Measurements from ENCODE around the gene PURB. TPM values are rescaled to one million over a fixed set of nuclear protein-coding genes. Genes with fewer than 3 reads are reported as not detected.
A peak's percentile ranks its signal among the peaks of the same experiment; 100 is the strongest.
"Not testable (repeated sequence)": the region's sequence is repeated elsewhere in the genome, so short reads cannot be mapped to it uniquely, and the experiment has no call there.

Gene PURB
- total RNA-seq, 1 experiment from 2014 or later: 21.3 TPM

DNA sequence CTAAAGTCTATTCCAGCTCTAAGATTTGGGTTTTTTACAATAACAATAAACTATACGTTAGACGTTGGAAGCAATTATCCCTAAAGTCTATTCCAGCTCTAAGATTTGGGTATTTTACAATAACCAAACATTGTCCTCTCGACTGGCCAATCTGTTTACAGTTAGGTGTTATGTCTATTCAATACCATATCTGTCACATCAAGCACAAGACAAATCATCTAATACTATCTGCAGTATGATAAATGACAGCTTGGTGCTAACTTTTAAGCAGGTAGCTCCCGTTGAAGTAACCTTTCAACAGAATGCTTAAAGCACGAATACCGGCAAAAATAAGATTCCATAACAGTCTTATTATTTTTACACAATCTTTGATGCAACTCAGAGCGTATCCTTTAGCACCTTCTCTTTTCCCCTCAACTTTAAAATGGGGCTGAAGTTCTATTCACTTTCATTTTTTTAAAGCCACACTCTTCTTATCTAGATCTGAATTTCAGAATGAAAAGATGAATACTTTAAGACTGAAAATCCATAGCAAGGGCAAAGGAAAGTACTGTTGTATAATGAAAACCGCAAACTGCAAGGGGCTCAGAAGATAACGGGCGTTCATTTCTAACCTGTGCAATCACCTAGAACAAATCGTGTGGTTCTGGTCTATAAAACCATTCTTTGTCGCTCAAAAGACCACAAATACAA, 38.4 kb downstream of the PURB start:
- Histone ChIP-seq H4K5ac (ENCODE audit: insufficient read length, low read depth, low read length) (no peak overlapping the region), H3K4ac (ENCODE audit: low read depth, low read length) (no peak overlapping the region), H3K79me1 (ENCODE audit: insufficient read depth, low read depth, low read length, poor library complexity, severe bottlenecking) (peaks cover 3% of the 10 kb centered on the region), H3K23ac (ENCODE audit: insufficient read length, low read depth, low read length) (no peak overlapping the region), H3K23me2 (ENCODE audit: insufficient read length, low read depth, low read length, poor library complexity, severe bottlenecking) (no peaks in the 10 kb centered on the region), H2BK15ac (ENCODE audit: low read depth, low read length) (no peak overlapping the region), H4K20me1 (ENCODE audit: control insufficient read depth, insufficient read depth, insufficient read length) (no peaks in the 10 kb centered on the region), H3K4me1 (ENCODE audit: insufficient read depth, low read length) (no peaks in the 10 kb centered on the region), H3K79me2 (ENCODE audit: insufficient read depth, low read length) (peaks cover 23% of the 10 kb centered on the region; the same call in 1 of the 2 replicates), H4K8ac (replicated peaks; ENCODE audit: insufficient read length, low read depth, low read length) (no peak overlapping the region), H3K27me3 (ENCODE audit: insufficient read depth, low read length) (no peaks in the 10 kb centered on the region), H2BK12ac (ENCODE audit: insufficient read length, low read depth, low read length) (no peak overlapping the region), H3K4me2 (ENCODE audit: insufficient read depth, insufficient read length, low read length) (peak overlapping the region; percentile 91), H2AFZ (ENCODE audit: low read length) (no peak overlapping the region), H3K9ac (ENCODE audit: extremely low read depth, insufficient read length, low read length) (peak overlapping the region; percentile 99), H3K56ac (ENCODE audit: insufficient read length, low read depth, low read length) (no peak overlapping the region), H3K9me3 (ENCODE audit: control insufficient read depth, low read depth, low read length) (no peaks in the 10 kb centered on the region), H3K18ac (ENCODE audit: insufficient read length, low read depth, low read length) (peak overlapping the region; percentile 75), H2BK5ac (ENCODE audit: insufficient read length, low read length) (peak overlapping the region; percentile 65), H3K14ac (ENCODE audit: insufficient read depth, low read length) (peak overlapping the region; percentile 90; the same call in 1 of the 2 replicates), H3T11ph (ENCODE audit: low read length) (no peak overlapping the region), H2AK5ac (ENCODE audit: insufficient read length, low read length) (no peak overlapping the region), H4K91ac (ENCODE audit: insufficient read length, low read depth, low read length) (no peak overlapping the region), H2BK120ac (ENCODE audit: low read depth, low read length, poor library complexity, severe bottlenecking) (no peak overlapping the region), H3K27ac (ENCODE audit: insufficient read length, low read depth, low read length) (peak overlapping the region; percentile 81), H2BK20ac (ENCODE audit: low read depth, low read length, poor library complexity, severe bottlenecking) (no peak overlapping the region)
- no peak for TF ChIP-seq CTCF (conservative IDR thresholded peaks at IDR 0.05)
- DNase-seq: no peak
- peak overlapping the region; percentile 97 to 99 for H3K4me3 Mint-ChIP-seq
- WGBS (ENCODE audit: extremely low coverage, insufficient read length, low lambda C conversion rate): no CpG with 5 or more reads among the region's 12 CpGs
- H3K27ac Mint-ChIP-seq: peak overlapping the region; percentile 99; a peak in 6 of 7 replicates
- H3K36me3 Mint-ChIP-seq (ENCODE audit: insufficient read depth in 1 of 3, low read depth in 3 of 3): peaks cover 6 to 12% (median 11%) of the 10 kb centered on the region in 3 experiments
- H3K27me3 Mint-ChIP-seq (ENCODE audit: low read depth): no peaks in the 10 kb centered on the region
- H3K9me3 Mint-ChIP-seq: no peaks in the 10 kb centered on the region
- H3K4me1 Mint-ChIP-seq: peaks cover 8 to 19% of the 10 kb centered on the region in 2 experiments

DNA sequence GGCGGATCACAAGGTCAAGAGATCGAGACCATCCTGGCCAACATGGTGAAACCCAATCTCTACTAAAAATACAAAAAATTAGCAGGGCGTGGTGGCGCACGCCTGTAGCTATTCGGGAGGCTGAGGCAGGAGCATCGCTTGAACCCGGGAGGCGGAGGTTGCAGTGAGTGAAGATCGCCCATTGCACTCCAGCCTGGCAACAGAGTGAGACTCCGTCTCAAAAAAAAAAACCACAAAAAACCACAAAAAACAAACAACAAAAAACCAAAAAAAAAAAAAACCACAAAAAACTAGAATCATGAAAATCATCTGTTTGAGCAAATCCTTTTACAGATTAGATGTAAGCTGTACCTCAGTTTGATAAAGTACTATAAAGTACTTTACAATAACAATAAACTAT, 38.9 kb downstream of the PURB start:
- H3K4me2 ChIP-seq (ENCODE audit: insufficient read depth, insufficient read length, low read length): peak overlapping the region; percentile 91
- H3K27ac Mint-ChIP-seq; H3K27me3 Mint-ChIP-seq (ENCODE audit: low read depth); H4K20me1 ChIP-seq (ENCODE audit: control insufficient read depth, insufficient read depth, insufficient read length); H3K4ac ChIP-seq (ENCODE audit: low read depth, low read length); H4K8ac ChIP-seq (replicated peaks; ENCODE audit: insufficient read length, low read depth, low read length); H2AK5ac ChIP-seq (ENCODE audit: insufficient read length, low read length); H4K91ac ChIP-seq (ENCODE audit: insufficient read length, low read depth, low read length); DNase-seq; H2BK5ac ChIP-seq (ENCODE audit: insufficient read length, low read length); H3K23ac ChIP-seq (ENCODE audit: insufficient read length, low read depth, low read length); H4K5ac ChIP-seq (ENCODE audit: insufficient read length, low read depth, low read length); H3K56ac ChIP-seq (ENCODE audit: insufficient read length, low read depth, low read length); H2BK120ac ChIP-seq (ENCODE audit: low read depth, low read length, poor library complexity, severe bottlenecking); H3K27ac ChIP-seq (ENCODE audit: insufficient read length, low read depth, low read length); H2BK20ac ChIP-seq (ENCODE audit: low read depth, low read length, poor library complexity, severe bottlenecking); H2BK15ac ChIP-seq (ENCODE audit: low read depth, low read length); H3T11ph ChIP-seq (ENCODE audit: low read length); H3K9me3 ChIP-seq (ENCODE audit: control insufficient read depth, low read depth, low read length); H2AFZ ChIP-seq (ENCODE audit: low read length); H3K9ac ChIP-seq (ENCODE audit: extremely low read depth, insufficient read length, low read length); H3K4me1 ChIP-seq (ENCODE audit: insufficient read depth, low read length); H3K27me3 ChIP-seq (ENCODE audit: insufficient read depth, low read length); H3K9me3 Mint-ChIP-seq; H3K23me2 ChIP-seq (ENCODE audit: insufficient read length, low read depth, low read length, poor library complexity, severe bottlenecking); H3K18ac ChIP-seq (ENCODE audit: insufficient read length, low read depth, low read length); H3K79me1 ChIP-seq (ENCODE audit: insufficient read depth, low read depth, low read length, poor library complexity, severe bottlenecking); H2BK12ac ChIP-seq (ENCODE audit: insufficient read length, low read depth, low read length); H3K14ac ChIP-seq (ENCODE audit: insufficient read depth, low read length): not testable (repeated sequence)
- Mint-ChIP-seq H3K4me3 (peak overlapping the region; percentile 97 to 99), H3K4me1 (peaks cover 8 to 19% of the 10 kb centered on the region in 2 experiments), H3K36me3 (ENCODE audit: insufficient read depth in 1 of 3, low read depth in 3 of 3) (peaks cover 9 to 17% (median 17%) of the 10 kb centered on the region in 3 experiments)
- H3K79me2 ChIP-seq (ENCODE audit: insufficient read depth, low read length): peaks cover 23% of the 10 kb centered on the region; the same call in 1 of the 2 replicates
- WGBS (ENCODE audit: extremely low coverage, insufficient read length, low lambda C conversion rate): no CpG with 5 or more reads among the region's 11 CpGs

All from H9 (cell line).